Cardiac ventricle fibroblast (primary cell): ENCODE data around the gene SPATA31E1. TPM values are rescaled to one million over a fixed set of nuclear protein-coding genes. Genes with fewer than 3 reads are reported as not detected.

Source experiments
- total RNA-seq: library from RNA; depleted of rRNA; stranded (reverse); fragments of >200 nt; gene quantifications from 2 replicates; pipeline ENCODE4 v1.2.3, GENCODE V29; 2015

Gene SPATA31E1
- not detected in 2 replicates for total RNA-seq

GRCh38 chr9:87882627-87883026, at the start of gene SPATA31E1:
SPATA31E1 (plus strand) TSS chr9:87882877; CDS start chr9:87882892, 15 bp downstream.

GRCh38 chr9:87917662-87918061, 35.0 kb downstream of the SPATA31E1 start, which contains the start of gene SPATA31C1:
SPATA31C1 (plus strand) TSS chr9:87917962.

Other genes with a start within 250 kb of the SPATA31E1 start
- gene CTSL, start 156.8 kb upstream of the SPATA31E1 start, total RNA-seq = 658 and 701 TPM in 2 replicates
- not detected in 2 replicates for gene SPATA31C1, start 35.1 kb downstream of the SPATA31E1 start, total RNA-seq
- gene CDK20, start 91.7 kb downstream of the SPATA31E1 start, total RNA-seq = 1.5 and 4.4 TPM in 2 replicates